H9 (cell line): ENCODE data around the gene EML4. TPM values are rescaled to one million over a fixed set of nuclear protein-coding genes. Genes with fewer than 3 reads are reported as not detected.

Experiments
- DNase-seq: peaks from one replicate; pipeline ENCODE4 v3.0.0-alpha.2; 2017
- H2AFZ ChIP-seq: one replicate; pipeline ENCODE4 v1.6.1; 2013; ENCODE audit warnings: mild to moderate bottlenecking, low read length, control low read depth, moderate library complexity
- H2AK5ac ChIP-seq: 2 replicates; pipeline ENCODE4 v1.6.1; 2013; ENCODE audit warnings: low read length, control low read depth, mixed read lengths; ENCODE audit not compliant: insufficient read length
- H2BK120ac ChIP-seq: one replicate; pipeline ENCODE4 v1.6.1; 2013; ENCODE audit warnings: low read depth, mild to moderate bottlenecking, low read length, control low read depth, inconsistent platforms; ENCODE audit not compliant: poor library complexity, severe bottlenecking
- H2BK12ac ChIP-seq: 2 replicates; pipeline ENCODE4 v1.6.1; 2013; ENCODE audit warnings: low read length, control low read depth, mixed read lengths, low read depth; ENCODE audit not compliant: insufficient read length
- H2BK15ac ChIP-seq: 2 replicates; pipeline ENCODE4 v1.6.1; 2013; ENCODE audit warnings: low read depth, low read length, control low read depth
- H2BK20ac ChIP-seq: one replicate; pipeline ENCODE4 v1.6.1; 2013; ENCODE audit warnings: low read depth, mild to moderate bottlenecking, low read length, control low read depth, inconsistent platforms; ENCODE audit not compliant: poor library complexity, severe bottlenecking
- H2BK5ac ChIP-seq: 2 replicates; pipeline ENCODE4 v1.6.1; 2013; ENCODE audit warnings: low read length, control low read depth, mixed read lengths; ENCODE audit not compliant: insufficient read length
- H3K14ac ChIP-seq: 2 replicates; pipeline ENCODE4 v1.6.1; 2013; ENCODE audit warnings: low read length, control low read depth; ENCODE audit not compliant: insufficient read depth
- H3K18ac ChIP-seq: 2 replicates; pipeline ENCODE4 v1.6.1; 2013; ENCODE audit warnings: low read depth, mild to moderate bottlenecking, mixed read lengths, low read length, control low read depth; ENCODE audit not compliant: insufficient read length
- H3K23ac ChIP-seq: 2 replicates; pipeline ENCODE4 v1.6.1; 2013; ENCODE audit warnings: low read length, control low read depth, mixed read lengths, low read depth; ENCODE audit not compliant: insufficient read length
- H3K23me2 ChIP-seq: 2 replicates; pipeline ENCODE4 v1.6.1; 2013; ENCODE audit warnings: low read depth, mild to moderate bottlenecking, mixed read lengths, low read length, control low read depth; ENCODE audit not compliant: insufficient read length, poor library complexity, severe bottlenecking
- H3K27ac ChIP-seq: 2 replicates; pipeline ENCODE4 v1.5.1; 2013; ENCODE audit warnings: low read length, control low read depth, mixed read lengths, low read depth; ENCODE audit not compliant: insufficient read length
- H3K27me3 ChIP-seq: 2 replicates; pipeline ENCODE4 v1.6.1; 2013; ENCODE audit warnings: low read length, control low read depth, inconsistent platforms; ENCODE audit not compliant: insufficient read depth
- H3K4ac ChIP-seq: 2 replicates; pipeline ENCODE4 v1.6.1; 2013; ENCODE audit warnings: low read depth, mild to moderate bottlenecking, control low read depth, inconsistent platforms, low read length, moderate library complexity
- H3K4me1 ChIP-seq: 2 replicates; pipeline ENCODE4 v1.6.1; 2013; ENCODE audit warnings: low read length, control low read depth, inconsistent platforms; ENCODE audit not compliant: insufficient read depth
- H3K4me2 ChIP-seq: 2 replicates; pipeline ENCODE4 v1.6.1; 2013; ENCODE audit warnings: low read length, control low read depth, mixed read lengths; ENCODE audit not compliant: insufficient read length, insufficient read depth
- H3K56ac ChIP-seq: 2 replicates; pipeline ENCODE4 v1.6.1; 2013; ENCODE audit warnings: low read depth, mild to moderate bottlenecking, mixed read lengths, low read length, control low read depth; ENCODE audit not compliant: insufficient read length
- H3K79me1 ChIP-seq: 2 replicates; pipeline ENCODE4 v1.6.1; 2013; ENCODE audit warnings: low read depth, mild to moderate bottlenecking, moderate library complexity, low read length, control low read depth, inconsistent platforms; ENCODE audit not compliant: insufficient read depth, poor library complexity, severe bottlenecking
- H3K79me2 ChIP-seq: 2 replicates; pipeline ENCODE4 v1.6.1; 2013; ENCODE audit warnings: low read length, control low read depth, inconsistent platforms; ENCODE audit not compliant: insufficient read depth
- H3K9ac ChIP-seq: 2 replicates; pipeline ENCODE4 v1.6.1; 2013; ENCODE audit warnings: low read length, control low read depth, mixed read lengths; ENCODE audit not compliant: insufficient read length; ENCODE audit errors: extremely low read depth
- H3K9me3 ChIP-seq: one replicate; pipeline ENCODE4 v1.6.1; 2013; ENCODE audit warnings: low read depth, low read length, inconsistent platforms; ENCODE audit not compliant: control insufficient read depth
- H3T11ph ChIP-seq: one replicate; pipeline ENCODE4 v1.6.1; 2013; ENCODE audit warnings: mild to moderate bottlenecking, low read length, control low read depth, inconsistent platforms
- H4K20me1 ChIP-seq: one replicate; pipeline ENCODE4 v1.6.1; 2013; ENCODE audit not compliant: control insufficient read depth, insufficient read length, insufficient read depth
- H4K5ac ChIP-seq: 2 replicates; pipeline ENCODE4 v1.6.1; 2013; ENCODE audit warnings: low read depth, mild to moderate bottlenecking, mixed read lengths, low read length, control low read depth; ENCODE audit not compliant: insufficient read length
- H4K8ac ChIP-seq: replicated peaks from 2 replicates; pipeline ENCODE4 v1.6.1; 2013; ENCODE audit warnings: low read length, control low read depth, mixed read lengths, low read depth; ENCODE audit not compliant: insufficient read length
- H4K91ac ChIP-seq: 2 replicates; pipeline ENCODE4 v1.6.1; 2013; ENCODE audit warnings: low read depth, mild to moderate bottlenecking, moderate library complexity, mixed read lengths, low read length, control low read depth; ENCODE audit not compliant: insufficient read length
- H3K27ac Mint-ChIP-seq, 3 experiments: 2 replicates in 2 of 3; 3 replicates in 1 of 3; pipeline ENCODE4 v1.8.0; 2020 to 2021; ENCODE audit warnings: mixed read lengths in 3 of 3, mild to moderate bottlenecking in 1 of 3, moderate library complexity in 1 of 3
- H3K27me3 Mint-ChIP-seq: 2 replicates; pipeline ENCODE4 v1.8.0; 2021; ENCODE audit warnings: low read depth, mild to moderate bottlenecking, moderate library complexity, mixed read lengths
- H3K36me3 Mint-ChIP-seq, 3 experiments: 2 replicates in 2 of 3; 3 replicates in 1 of 3; pipeline ENCODE4 v1.8.0; 2020 to 2021; ENCODE audit warnings: low read depth in 3 of 3, mixed read lengths in 3 of 3; ENCODE audit not compliant: insufficient read depth in 1 of 3
- H3K4me1 Mint-ChIP-seq, 2 experiments: 2 replicates each; pipeline ENCODE4 v1.8.0; 2020; ENCODE audit warnings: mixed read lengths in 2 of 2
- H3K4me3 Mint-ChIP-seq, 2 experiments: 2 replicates in 1 of 2; 3 replicates in 1 of 2; pipeline ENCODE4 v1.8.0; 2020 to 2021; ENCODE audit warnings: mild to moderate bottlenecking in 2 of 2, mixed read lengths in 2 of 2, moderate library complexity in 1 of 2
- H3K9me3 Mint-ChIP-seq, 2 experiments: 2 replicates in 1 of 2; 3 replicates in 1 of 2; pipeline ENCODE4 v1.8.0; 2020; ENCODE audit warnings: mild to moderate bottlenecking in 2 of 2, mixed read lengths in 2 of 2, moderate library complexity in 1 of 2
- WGBS: extraction: QIAGEN DNeasy Blood & Tissue Kit; methylation state at CpG from one replicate; pipeline ENCODE4 v1.1.7; 2013; ENCODE audit warnings: missing lambda C conversion rate, low lambda C conversion rate, mixed read lengths; ENCODE audit not compliant: insufficient read length; ENCODE audit errors: extremely low coverage; 5-methylcytosine and 5-hydroxymethylcytosine counted together
- total RNA-seq: library from RNA; stranded (reverse); gene quantifications from 2 replicates; pipeline ENCODE4 v1.2.1, GENCODE V29; 2021
- TF ChIP-seq, protein P1 (sequence below): fragments of 200-600 bp; sonication (generic); conservative IDR thresholded peaks from 3 replicates; pipeline ENCODE4 v1.8.0; 2021; ENCODE audit warnings: antibody characterized with exemption, mild to moderate bottlenecking

Gene EML4
- total RNA-seq, 1 experiment from 2014 or later, result 68.6 TPM

DNA sequence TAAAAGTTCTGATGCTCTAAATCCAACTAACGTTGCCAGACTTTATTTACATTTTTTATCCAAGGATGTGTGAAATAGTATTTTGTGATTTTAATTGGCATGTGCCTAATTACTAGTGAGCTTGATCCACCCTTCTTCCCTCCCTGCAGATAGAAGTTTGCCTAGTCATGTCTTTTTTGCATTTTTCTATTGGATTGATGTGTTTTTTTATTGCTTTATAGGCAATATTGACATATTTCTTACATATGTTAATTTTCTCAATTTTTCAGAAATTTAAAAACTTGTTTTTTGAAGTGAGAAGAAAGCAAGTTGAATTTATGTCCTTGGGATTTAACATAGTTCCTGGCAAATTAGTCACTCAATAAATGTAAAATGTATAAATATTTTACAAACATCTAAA is 56.4 kb downstream of the EML4 start:
- DNase-seq, result no peak
- Histone ChIP-seq H3K23me2 (no peaks in the 10 kb centered on the region), H3K23ac (no peak overlapping the region), H2BK120ac (no peak overlapping the region), H3K18ac (no peak overlapping the region), H4K5ac (no peak overlapping the region), H3T11ph (no peak overlapping the region), H3K14ac (no peak overlapping the region), H2BK5ac (no peak overlapping the region), H3K9ac (no peak overlapping the region), H4K8ac (no peak overlapping the region), H4K20me1 (no peaks in the 10 kb centered on the region), H3K79me1 (peaks cover 4% of the 10 kb centered on the region), H3K4me1 (no peaks in the 10 kb centered on the region), H3K56ac (no peak overlapping the region), H4K91ac (no peak overlapping the region), H3K9me3 (no peaks in the 10 kb centered on the region), H3K79me2 (peaks cover 3% of the 10 kb centered on the region; the same call in 1 of the 2 replicates), H2BK20ac (no peak overlapping the region), H3K27ac (no peak overlapping the region), H2BK15ac (no peak overlapping the region), H2AK5ac (no peak overlapping the region), H3K27me3 (no peaks in the 10 kb centered on the region), H2BK12ac (no peak overlapping the region), H3K4ac (no peak overlapping the region), H3K4me2 (no peak overlapping the region), H2AFZ (no peak overlapping the region)
- TF ChIP-seq, protein P1, sequence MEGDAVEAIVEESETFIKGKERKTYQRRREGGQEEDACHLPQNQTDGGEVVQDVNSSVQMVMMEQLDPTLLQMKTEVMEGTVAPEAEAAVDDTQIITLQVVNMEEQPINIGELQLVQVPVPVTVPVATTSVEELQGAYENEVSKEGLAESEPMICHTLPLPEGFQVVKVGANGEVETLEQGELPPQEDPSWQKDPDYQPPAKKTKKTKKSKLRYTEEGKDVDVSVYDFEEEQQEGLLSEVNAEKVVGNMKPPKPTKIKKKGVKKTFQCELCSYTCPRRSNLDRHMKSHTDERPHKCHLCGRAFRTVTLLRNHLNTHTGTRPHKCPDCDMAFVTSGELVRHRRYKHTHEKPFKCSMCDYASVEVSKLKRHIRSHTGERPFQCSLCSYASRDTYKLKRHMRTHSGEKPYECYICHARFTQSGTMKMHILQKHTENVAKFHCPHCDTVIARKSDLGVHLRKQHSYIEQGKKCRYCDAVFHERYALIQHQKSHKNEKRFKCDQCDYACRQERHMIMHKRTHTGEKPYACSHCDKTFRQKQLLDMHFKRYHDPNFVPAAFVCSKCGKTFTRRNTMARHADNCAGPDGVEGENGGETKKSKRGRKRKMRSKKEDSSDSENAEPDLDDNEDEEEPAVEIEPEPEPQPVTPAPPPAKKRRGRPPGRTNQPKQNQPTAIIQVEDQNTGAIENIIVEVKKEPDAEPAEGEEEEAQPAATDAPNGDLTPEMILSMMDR, result no peak
- Mint-ChIP-seq H3K4me3 (no peak overlapping the region), H3K36me3 (peaks cover 0 to 5% (median 0%) of the 10 kb centered on the region in 3 experiments; a peak in 2 of 7 replicates), H3K27ac (no peak overlapping the region), H3K9me3 (no peaks in the 10 kb centered on the region), H3K27me3 (no peaks in the 10 kb centered on the region), H3K4me1 (peaks cover under 1 to 5% of the 10 kb centered on the region in 2 experiments; a peak in 3 of 4 replicates)
- WGBS, result no CpG with 5 or more reads among the region's 1 CpG
